Stimulated activated CD4-positive, alpha-beta T cell treated with anti-CD3 and anti-CD28 coated beads, Interleukin-12 subunit alpha, Interleukin-12 subunit beta, amount 100 ng/mL, for 48 hours (primary cell): Measurements from ENCODE around the gene RBL1.

Experiments used
- DNase-seq, 3 donors: peaks; one replicate each; pipeline ENCODE4 v3.0.0-alpha.2; 2020; ENCODE audit warnings: low read depth in 2 of 3, low spot score in 1 of 3

RBL1 gene

DNA sequence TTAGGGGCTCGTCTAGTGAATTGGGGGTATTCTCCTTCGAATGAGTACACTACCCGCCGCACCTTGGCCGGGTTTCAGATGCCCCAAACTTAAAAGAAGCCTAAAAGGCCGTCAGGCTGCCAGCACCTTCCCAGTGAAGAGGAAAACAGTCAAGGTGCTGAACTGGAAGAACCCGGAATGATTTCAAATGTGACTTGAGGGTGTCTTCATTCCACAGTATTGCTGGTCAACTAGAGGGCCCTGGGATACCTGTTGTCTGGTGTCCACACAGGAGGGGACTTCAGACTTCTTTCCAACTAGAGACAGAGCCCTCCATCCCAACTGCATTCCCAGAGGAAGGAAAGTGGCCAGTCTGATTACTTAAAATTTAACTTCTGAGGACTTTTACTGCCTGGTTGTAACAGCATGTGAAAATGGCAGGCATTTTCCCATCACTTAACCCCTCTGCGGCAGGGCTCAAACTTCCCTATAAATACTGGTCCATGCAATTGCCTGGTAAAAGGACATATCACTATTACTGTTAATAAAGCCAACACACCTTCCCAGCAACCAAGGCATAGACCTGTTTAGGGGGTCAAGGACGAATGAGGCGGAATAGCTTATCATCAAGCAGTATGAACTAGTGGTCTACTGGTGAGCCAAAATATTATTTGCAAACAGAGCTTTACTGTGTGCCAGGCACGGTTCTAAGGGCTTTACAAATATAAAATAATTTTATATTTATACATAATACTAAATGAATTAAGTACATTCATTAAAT is 143.6 kb downstream of the RBL1 start:
- no peak for DNase-seq

DNA sequence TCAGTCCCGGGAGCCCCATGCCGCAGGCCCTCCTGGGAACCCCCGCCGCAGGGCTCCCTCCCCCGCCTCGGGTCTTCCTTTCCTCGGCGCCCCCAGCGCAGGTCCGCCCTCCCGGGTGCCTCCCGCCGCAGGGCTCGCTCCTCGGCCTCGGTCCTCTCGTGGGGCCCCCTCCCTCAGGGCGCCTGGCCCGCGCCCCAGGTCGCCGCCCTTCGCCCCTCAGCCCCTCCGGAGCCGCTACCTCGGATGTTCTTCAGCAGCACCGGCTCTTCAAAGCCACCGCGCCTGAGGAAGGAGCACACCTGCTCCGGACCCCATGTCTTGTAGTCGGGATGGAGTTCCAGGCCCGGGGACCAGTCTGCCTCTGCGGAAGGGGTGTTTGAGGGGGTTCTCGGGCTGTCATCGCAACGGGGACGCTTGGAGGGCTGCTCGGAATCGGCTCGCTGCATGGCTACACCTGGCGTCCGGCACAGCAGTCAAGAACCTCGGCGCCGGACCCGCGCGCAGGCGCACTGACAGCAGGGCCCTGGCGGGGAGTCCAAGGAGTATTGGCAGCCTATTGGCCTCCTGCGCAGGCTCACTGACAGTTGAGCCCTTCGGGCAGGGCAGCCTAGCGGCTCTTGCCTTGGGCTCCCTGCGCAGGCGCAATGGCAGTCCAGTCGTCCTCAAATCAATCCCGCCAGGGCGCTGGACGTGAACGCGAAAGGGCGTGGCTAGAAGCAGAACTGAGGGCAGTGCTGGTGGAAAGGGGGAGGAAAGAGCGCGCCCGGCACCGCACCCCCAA is 144.4 kb downstream of the RBL1 start, which contains the start of gene SAMHD1:
Gene SAMHD1 (minus strand): TSS at position 511 of the 781 bp plus-strand sequence. CDS start 65 bp downstream, at position 446.
- DNase-seq: peak; percentile 78 to 92 (median 85)

DNA sequence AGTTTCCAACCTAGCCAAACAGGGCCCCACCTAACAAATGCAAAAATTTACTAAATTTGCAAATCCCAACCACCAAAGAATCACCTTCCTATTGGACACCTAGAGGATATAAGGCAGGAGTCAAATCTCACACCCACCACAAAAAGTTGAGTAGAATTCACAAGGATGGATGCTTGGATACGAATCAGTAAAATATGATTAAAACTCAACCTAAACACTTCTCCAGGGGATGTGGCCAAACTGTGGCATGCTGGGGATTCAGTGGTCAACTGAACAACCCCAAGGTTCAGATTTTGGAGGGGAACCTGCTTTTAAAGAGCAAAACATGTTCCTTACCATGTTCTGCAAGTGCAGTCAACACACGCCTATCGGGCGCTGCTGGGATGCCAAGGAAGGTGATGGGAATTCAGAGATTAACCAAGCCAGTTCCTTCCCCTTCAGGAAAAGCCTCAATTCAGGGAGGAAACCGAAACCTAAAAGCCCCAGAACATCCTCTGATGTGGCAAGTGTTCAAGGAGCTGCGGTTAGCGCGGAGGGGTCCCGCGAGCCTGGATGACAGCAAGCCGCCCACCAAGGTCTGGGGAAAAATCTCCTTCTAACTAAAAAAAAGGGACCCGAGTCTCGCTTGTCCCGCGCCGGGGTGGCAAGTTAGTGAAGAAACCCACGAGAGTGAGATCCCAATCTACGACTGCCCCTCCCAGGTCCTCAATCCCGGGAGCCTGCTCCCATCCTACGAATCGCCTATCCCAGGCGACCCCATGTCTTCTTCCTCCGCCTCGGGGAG is 145.2 kb downstream of the RBL1 start:
- DNase-seq: peak in 1 of 3 donors; percentile 16
